Parathyroid adenoma (tissue), 2 donors: ENCODE data around the gene MIX23.

Experiments used
- H2AFZ ChIP-seq: fragments of 300-600 bp; sonication (generic); one replicate; pipeline ENCODE4 v1.7.0; 2017; ENCODE audit warnings: antibody characterized with exemption, mild to moderate bottlenecking
- H3K27ac ChIP-seq: fragments of 300-600 bp; sonication (generic); one replicate; pipeline ENCODE4 v1.7.0; 2017
- H3K27me3 ChIP-seq: fragments of 300-600 bp; sonication (generic); one replicate; pipeline ENCODE4 v1.7.0; 2017; ENCODE audit warnings: low read length; ENCODE audit not compliant: control insufficient read depth, insufficient read depth
- H3K36me3 ChIP-seq: fragments of 300-600 bp; sonication (generic); one replicate; pipeline ENCODE4 v1.7.0; 2017; ENCODE audit warnings: low read length; ENCODE audit not compliant: control insufficient read depth, insufficient read depth
- H3K4me1 ChIP-seq: fragments of 300-600 bp; sonication (generic); one replicate; pipeline ENCODE4 v1.7.0; 2017; ENCODE audit warnings: control low read depth
- H3K4me2 ChIP-seq: fragments of 300-600 bp; sonication (generic); one replicate; pipeline ENCODE4 v1.7.0; 2017; ENCODE audit warnings: low read length
- H3K4me3 ChIP-seq: fragments of 300-600 bp; sonication (generic); one replicate; pipeline ENCODE4 v1.7.0; 2017; ENCODE audit warnings: low read depth, low read length
- H3K79me2 ChIP-seq: fragments of 300-600 bp; sonication (generic); one replicate; pipeline ENCODE4 v1.7.0; 2017; ENCODE audit warnings: control low read depth
- H3K9ac ChIP-seq: fragments of 300-600 bp; sonication (generic); one replicate; pipeline ENCODE4 v1.7.0; 2017; ENCODE audit warnings: mild to moderate bottlenecking
- H3K9me3 ChIP-seq: fragments of 300-600 bp; sonication (generic); one replicate; pipeline ENCODE4 v1.7.0; 2017; ENCODE audit warnings: low read length; ENCODE audit not compliant: control insufficient read depth
- TF ChIP-seq, protein P1 (sequence below): fragments of 300-600 bp; sonication (generic); IDR thresholded peaks from one replicate; pipeline ENCODE4 v1.7.0; 2017; ENCODE audit warnings: antibody characterized with exemption, mild to moderate bottlenecking
- donor health status: primary hyperparathyroidism.

MIX23 gene

DNA sequence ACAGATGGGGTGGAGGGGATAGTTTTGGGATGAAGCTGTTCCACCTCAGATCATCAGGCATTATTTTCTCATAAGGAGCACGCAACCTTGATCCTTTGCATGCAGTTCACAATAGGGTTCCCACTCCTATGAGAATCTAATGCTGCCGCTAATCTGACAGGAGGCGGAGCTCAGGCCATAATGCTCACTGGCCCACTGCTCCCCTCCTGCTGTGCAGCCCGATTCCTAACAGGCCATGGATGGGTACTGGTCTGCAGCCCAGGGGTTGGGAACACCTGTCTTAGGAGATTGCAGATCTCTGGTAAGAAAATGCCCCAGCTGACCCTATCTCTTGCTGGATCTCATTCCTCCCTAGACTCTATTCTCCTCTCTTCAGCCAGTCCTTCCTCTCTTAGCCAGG lies 51.1 kb downstream of the MIX23 start:
- H3K79me2 ChIP-seq: no peaks in the 10 kb centered on the region
- H3K27ac ChIP-seq: no peak overlapping the region
- H3K36me3 ChIP-seq: no peaks in the 10 kb centered on the region
- no peaks in the 10 kb centered on the region for H3K27me3 ChIP-seq
- no peaks in the 10 kb centered on the region for H3K9me3 ChIP-seq
- no peak overlapping the region for H3K4me2 ChIP-seq
- H3K4me1 ChIP-seq: no peaks in the 10 kb centered on the region
- H2AFZ ChIP-seq: no peak overlapping the region
- no peak overlapping the region for H3K4me3 ChIP-seq
- H3K9ac ChIP-seq: no peak overlapping the region
- TF ChIP-seq, protein P1, sequence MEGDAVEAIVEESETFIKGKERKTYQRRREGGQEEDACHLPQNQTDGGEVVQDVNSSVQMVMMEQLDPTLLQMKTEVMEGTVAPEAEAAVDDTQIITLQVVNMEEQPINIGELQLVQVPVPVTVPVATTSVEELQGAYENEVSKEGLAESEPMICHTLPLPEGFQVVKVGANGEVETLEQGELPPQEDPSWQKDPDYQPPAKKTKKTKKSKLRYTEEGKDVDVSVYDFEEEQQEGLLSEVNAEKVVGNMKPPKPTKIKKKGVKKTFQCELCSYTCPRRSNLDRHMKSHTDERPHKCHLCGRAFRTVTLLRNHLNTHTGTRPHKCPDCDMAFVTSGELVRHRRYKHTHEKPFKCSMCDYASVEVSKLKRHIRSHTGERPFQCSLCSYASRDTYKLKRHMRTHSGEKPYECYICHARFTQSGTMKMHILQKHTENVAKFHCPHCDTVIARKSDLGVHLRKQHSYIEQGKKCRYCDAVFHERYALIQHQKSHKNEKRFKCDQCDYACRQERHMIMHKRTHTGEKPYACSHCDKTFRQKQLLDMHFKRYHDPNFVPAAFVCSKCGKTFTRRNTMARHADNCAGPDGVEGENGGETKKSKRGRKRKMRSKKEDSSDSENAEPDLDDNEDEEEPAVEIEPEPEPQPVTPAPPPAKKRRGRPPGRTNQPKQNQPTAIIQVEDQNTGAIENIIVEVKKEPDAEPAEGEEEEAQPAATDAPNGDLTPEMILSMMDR: no peak

DNA sequence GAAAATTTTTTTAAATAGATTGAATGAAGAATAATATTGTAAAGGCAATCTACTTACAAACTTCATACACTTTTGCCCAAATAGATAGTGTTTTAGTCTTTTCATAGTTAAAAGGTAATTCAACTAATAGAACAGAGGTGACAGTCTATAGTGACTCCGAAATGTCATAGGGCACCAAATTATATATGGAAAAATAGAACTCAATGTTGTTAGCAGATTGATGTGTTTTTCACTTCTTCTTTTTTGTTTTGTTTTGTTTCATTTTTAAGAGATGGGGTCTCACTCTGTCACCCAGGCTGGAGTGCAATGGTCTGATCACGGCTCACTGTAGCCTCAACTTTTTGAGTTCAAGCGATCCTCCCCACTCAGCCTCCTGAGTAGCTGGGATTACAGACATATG lies 57.3 kb downstream of the MIX23 start:
- no peak overlapping the region for H3K9ac ChIP-seq
- H3K4me2 ChIP-seq: no peak overlapping the region
- H3K79me2 ChIP-seq: no peaks in the 10 kb centered on the region
- no peaks in the 10 kb centered on the region for H3K27me3 ChIP-seq
- H3K4me3 ChIP-seq: no peak overlapping the region
- no peaks in the 10 kb centered on the region for H3K36me3 ChIP-seq
- no peaks in the 10 kb centered on the region for H3K9me3 ChIP-seq
- no peak overlapping the region for H3K27ac ChIP-seq
- H3K4me1 ChIP-seq: peaks cover 3% of the 10 kb centered on the region
- no peak overlapping the region for H2AFZ ChIP-seq
- TF ChIP-seq, protein P1: no peak

DNA sequence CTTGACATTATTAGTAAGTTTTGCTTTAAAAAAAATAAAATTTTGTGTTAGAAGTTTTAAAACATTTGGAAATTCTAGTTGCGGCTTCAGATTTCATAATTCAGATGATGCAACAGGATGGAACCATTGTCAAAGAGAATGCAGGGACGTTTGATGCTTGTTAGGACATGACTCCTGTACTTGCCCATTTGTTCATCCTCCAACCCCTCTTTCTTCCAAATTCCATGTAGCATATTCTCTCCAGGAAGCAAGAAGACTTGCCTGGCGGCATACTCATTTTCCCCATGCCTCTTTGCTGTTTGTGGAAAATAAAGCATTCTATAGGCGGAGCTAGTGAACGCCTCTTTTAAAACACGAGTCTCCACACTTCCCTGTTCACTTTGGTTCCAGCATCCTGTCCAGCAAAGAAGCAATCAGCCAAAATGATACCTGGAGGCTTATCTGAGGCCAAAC lies 58.1 kb downstream of the MIX23 start, which contains the start of gene CSTA:
TSS of gene CSTA (plus strand) at position 378 of the 453 bp plus-strand sequence. CDS start at position 423, 45 bp downstream.
- no peak within 1 kb of the TSS for H3K27ac ChIP-seq
- no peaks in the 10 kb centered on the region for H3K9me3 ChIP-seq
- H3K36me3 ChIP-seq: no peaks in the 10 kb centered on the region
- no peak within 1 kb of the TSS for H3K4me2 ChIP-seq
- H3K9ac ChIP-seq: no peak within 1 kb of the TSS
- no peaks in the 10 kb centered on the region for H3K27me3 ChIP-seq
- H3K4me1 ChIP-seq: peaks cover 3% of the 10 kb centered on the region
- TF ChIP-seq, protein P1: no peak
- H3K79me2 ChIP-seq: no peaks in the 10 kb centered on the region
- peak within 1 kb of the TSS; percentile 58 for H2AFZ ChIP-seq
- no peak within 1 kb of the TSS for H3K4me3 ChIP-seq

DNA sequence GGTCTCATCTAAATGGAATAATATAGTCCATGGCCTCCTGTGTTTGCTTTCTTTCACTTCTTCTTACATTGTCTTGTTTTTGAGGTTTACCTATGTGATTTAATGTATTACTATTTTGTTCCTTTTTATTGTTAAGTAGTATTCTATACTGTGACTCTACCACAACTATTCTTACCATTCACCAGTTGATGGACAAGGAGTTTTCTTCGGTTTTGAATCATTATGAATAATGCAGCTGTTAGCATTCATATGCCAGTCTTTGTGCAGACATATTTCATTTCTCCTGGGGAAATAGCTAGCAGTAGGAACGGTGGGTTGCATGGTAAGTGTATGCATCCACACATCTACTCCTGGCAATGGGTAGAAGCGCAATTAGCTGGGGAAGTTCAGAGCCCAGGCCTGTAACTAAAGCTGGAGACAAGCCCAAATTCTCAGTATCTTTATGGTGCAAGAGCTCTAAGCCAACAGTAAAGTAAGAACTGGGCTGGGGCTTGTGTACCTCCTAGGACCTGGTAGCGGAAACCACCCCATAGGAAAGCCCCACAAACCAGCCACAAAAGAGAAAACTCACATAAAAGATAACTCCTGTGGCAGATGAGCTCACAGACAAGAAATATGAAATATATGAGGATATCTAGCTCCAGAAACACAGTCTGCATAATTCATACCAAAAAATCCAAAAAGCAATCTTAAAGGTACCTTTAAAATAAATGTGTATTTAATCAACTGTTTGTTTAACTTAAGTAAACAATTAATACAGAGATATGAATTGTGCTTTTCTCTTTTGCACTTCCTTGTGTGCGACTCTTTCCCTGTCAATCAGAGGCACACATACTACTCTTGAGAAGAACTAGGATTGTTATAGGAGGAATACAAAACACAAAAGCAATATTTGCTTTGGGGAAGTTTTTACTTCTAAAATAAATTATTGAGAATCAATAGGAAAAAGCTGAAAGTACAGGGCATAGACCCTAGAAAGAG lies 60.6 kb downstream of the MIX23 start:
- no peak overlapping the region for H2AFZ ChIP-seq
- peaks cover 3% of the 10 kb centered on the region for H3K4me1 ChIP-seq
- TF ChIP-seq, protein P1: no peak
- H3K9me3 ChIP-seq: no peaks in the 10 kb centered on the region
- H3K4me3 ChIP-seq: no peak overlapping the region
- H3K4me2 ChIP-seq: no peak overlapping the region
- no peak overlapping the region for H3K9ac ChIP-seq
- no peaks in the 10 kb centered on the region for H3K27me3 ChIP-seq
- H3K36me3 ChIP-seq: no peaks in the 10 kb centered on the region
- H3K79me2 ChIP-seq: no peaks in the 10 kb centered on the region
- no peak overlapping the region for H3K27ac ChIP-seq
